ENCODE data around the gene ASTN1.

DNA sequence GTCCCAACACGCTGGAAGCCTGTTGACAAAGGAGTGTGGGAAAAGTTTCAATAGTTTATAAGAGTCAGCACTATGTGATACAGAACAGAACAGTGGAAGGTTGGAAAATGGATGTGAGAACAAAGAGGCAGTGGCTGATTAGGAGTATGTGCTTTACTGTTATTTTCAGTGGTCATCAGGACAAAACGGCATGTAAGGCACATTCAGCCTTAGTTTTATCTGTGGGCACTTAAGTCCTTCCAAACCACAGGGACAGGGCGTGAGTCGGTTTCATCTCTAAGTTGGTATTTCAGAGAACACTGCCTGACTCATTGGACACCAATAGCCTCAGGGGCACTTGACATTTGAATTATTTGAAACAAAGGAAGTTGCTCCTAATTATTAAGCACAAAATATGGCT lies 306.9 kb downstream of the ASTN1 start:
- TF ChIP-seq SP1 (IDR thresholded peaks at IDR 0.05) (no peak), TARDBP (IDR thresholded peaks at IDR 0.05) (no peak), HDGF (IDR thresholded peaks at IDR 0.05; ENCODE audit: borderline replicate concordance) (no peak), FOXM1 (IDR thresholded peaks at IDR 0.05; ENCODE audit: borderline replicate concordance) (no peak)

Data from HEK293T (cell line).